ENCODE measurements around the gene IL13RA1. TPM values are rescaled to one million over a fixed set of nuclear protein-coding genes. Genes with fewer than 3 reads are reported as not detected.

The IL13RA1 gene
- total RNA-seq, 1 experiment from 2014 or later: 33.4 TPM

DNA sequence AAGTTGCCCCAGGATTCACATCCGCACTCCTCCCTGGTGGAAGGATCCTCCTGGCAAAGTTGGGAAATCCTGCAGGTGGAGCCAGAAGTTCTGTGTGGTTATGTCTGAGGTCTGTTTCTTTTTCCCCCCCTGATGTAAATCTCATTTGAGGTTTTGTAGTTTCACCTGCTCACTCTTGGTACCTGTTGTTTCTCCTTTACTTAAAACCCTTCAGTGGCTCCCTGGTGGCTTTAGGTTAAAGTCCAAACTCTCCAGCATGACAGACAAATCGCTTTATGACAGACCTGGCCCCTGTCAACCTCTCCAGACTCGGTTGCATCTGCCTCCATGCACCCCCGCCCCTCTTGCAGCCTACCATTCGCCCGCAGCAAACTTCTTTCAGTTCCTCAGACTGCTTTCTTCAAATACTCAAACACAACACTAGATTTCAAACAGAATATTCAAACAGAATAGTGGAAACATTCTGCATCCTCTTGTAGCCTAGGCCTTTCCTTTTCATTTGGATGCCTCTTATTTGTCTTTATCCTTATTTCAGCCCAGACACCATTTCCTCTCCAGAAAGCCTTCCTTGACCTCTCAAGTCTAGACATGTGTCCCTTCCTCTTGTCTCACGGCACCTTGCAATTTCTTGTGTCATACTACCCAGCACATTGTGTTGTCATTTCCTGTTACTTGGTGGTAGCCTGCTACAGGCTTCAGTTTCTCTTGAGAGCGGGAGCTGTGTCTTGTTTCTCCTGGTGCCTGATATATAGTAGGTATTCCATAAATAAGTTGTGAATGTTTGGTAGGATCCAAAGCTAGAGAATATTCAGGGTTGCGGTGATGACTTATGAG lies 24.8 kb downstream of the IL13RA1 start:
- H3K4me3 ChIP-seq (ENCODE audit: low read length): no peak overlapping the region
- no peaks in the 10 kb centered on the region for H3K4me1 ChIP-seq (ENCODE audit: insufficient read depth, low read length)
- no peak overlapping the region for H3K9ac ChIP-seq (ENCODE audit: low read length)
- no peaks in the 10 kb centered on the region for H4K20me1 ChIP-seq (ENCODE audit: low read length)
- BruUV-seq (replicated peaks): no TSS peak
- no peaks in the 10 kb centered on the region for H3K9me2 ChIP-seq (replicated peaks; ENCODE audit: low read length)
- H2AFZ ChIP-seq (ENCODE audit: low read length): no peak overlapping the region
- no peaks in the 10 kb centered on the region for H3K79me2 ChIP-seq (ENCODE audit: low read length)
- no peak for ATAC-seq
- H3K27ac ChIP-seq (ENCODE audit: low read length): no peak overlapping the region
- H3K36me3 ChIP-seq (ENCODE audit: low read depth, low read length): no peaks in the 10 kb centered on the region; the same call in 1 of the 2 replicates
- ChIA-PET CTCF (no interaction called here), POLR2A (ENCODE audit: unreplicated experiment) (no interaction called here)
- DNase-seq: no peak
- intact Hi-C loops (cut with micrococcal nuclease): no loop called here
- no peaks in the 10 kb centered on the region for H3K27me3 ChIP-seq (ENCODE audit: low read length)
- TF ChIP-seq EZH2 (IDR thresholded peaks at IDR 0.05; ENCODE audit: low read length, unreplicated experiment) (no peak), EZH2phosphoT487 (IDR thresholded peaks at IDR 0.05; ENCODE audit: borderline replicate concordance, low read length) (no peak)
- TF ChIP-seq, protein P1, sequence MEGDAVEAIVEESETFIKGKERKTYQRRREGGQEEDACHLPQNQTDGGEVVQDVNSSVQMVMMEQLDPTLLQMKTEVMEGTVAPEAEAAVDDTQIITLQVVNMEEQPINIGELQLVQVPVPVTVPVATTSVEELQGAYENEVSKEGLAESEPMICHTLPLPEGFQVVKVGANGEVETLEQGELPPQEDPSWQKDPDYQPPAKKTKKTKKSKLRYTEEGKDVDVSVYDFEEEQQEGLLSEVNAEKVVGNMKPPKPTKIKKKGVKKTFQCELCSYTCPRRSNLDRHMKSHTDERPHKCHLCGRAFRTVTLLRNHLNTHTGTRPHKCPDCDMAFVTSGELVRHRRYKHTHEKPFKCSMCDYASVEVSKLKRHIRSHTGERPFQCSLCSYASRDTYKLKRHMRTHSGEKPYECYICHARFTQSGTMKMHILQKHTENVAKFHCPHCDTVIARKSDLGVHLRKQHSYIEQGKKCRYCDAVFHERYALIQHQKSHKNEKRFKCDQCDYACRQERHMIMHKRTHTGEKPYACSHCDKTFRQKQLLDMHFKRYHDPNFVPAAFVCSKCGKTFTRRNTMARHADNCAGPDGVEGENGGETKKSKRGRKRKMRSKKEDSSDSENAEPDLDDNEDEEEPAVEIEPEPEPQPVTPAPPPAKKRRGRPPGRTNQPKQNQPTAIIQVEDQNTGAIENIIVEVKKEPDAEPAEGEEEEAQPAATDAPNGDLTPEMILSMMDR (conservative IDR thresholded peaks at IDR 0.05; ENCODE audit: low read depth, low read length): no peak
- H3K4me2 ChIP-seq (ENCODE audit: low read length): no peak overlapping the region
- H3K9me3 ChIP-seq (ENCODE audit: low read length): no peaks in the 10 kb centered on the region
- H3F3A ChIP-seq (ENCODE audit: low read length, unreplicated experiment): no peaks in the 10 kb centered on the region

DNA sequence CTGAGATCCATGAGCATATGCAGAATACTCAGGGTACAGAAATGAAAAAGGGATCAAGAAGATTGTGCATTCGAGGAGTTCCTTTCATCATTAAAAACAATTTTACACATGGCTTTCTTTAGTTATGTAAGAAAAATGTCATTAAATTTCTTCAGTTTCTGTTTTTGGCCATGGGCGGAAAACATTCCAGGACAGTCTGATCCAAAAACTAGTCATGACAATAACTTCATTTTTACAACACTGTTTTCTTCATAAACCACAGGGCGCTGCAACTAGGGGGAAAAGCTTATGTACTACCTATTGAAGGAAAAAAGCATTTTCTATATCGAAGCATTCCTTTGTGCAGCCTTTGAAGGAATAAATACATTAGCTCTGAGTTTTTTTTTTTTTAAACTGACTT lies 28.2 kb downstream of the IL13RA1 start:
- Histone ChIP-seq H3K36me3 (ENCODE audit: low read depth, low read length) (no peaks in the 10 kb centered on the region), H3K4me2 (ENCODE audit: low read length) (no peak overlapping the region), H3K4me1 (ENCODE audit: insufficient read depth, low read length) (no peaks in the 10 kb centered on the region), H4K20me1 (ENCODE audit: low read length) (no peaks in the 10 kb centered on the region), H3K4me3 (ENCODE audit: low read length) (no peak overlapping the region), H2AFZ (ENCODE audit: low read length) (no peak overlapping the region), H3K27ac (ENCODE audit: low read length) (no peak overlapping the region), H3K27me3 (ENCODE audit: low read length) (no peaks in the 10 kb centered on the region), H3K9me3 (ENCODE audit: low read length) (no peaks in the 10 kb centered on the region), H3K9me2 (replicated peaks; ENCODE audit: low read length) (no peaks in the 10 kb centered on the region), H3F3A (ENCODE audit: low read length, unreplicated experiment) (no peaks in the 10 kb centered on the region), H3K79me2 (ENCODE audit: low read length) (no peaks in the 10 kb centered on the region), H3K9ac (ENCODE audit: low read length) (no peak overlapping the region)
- ChIA-PET POLR2A (ENCODE audit: unreplicated experiment) (no interaction called here), CTCF (no interaction called here)
- BruUV-seq (replicated peaks): no TSS peak
- no peak for TF ChIP-seq EZH2 (IDR thresholded peaks at IDR 0.05; ENCODE audit: low read length, unreplicated experiment)
- TF ChIP-seq, protein P1 (conservative IDR thresholded peaks at IDR 0.05; ENCODE audit: low read depth, low read length): no peak
- no peak for TF ChIP-seq EZH2phosphoT487 (IDR thresholded peaks at IDR 0.05; ENCODE audit: borderline replicate concordance, low read length)
- no peak for DNase-seq
- ATAC-seq: no peak
- intact Hi-C loops (cut with micrococcal nuclease): no loop called here

DNA sequence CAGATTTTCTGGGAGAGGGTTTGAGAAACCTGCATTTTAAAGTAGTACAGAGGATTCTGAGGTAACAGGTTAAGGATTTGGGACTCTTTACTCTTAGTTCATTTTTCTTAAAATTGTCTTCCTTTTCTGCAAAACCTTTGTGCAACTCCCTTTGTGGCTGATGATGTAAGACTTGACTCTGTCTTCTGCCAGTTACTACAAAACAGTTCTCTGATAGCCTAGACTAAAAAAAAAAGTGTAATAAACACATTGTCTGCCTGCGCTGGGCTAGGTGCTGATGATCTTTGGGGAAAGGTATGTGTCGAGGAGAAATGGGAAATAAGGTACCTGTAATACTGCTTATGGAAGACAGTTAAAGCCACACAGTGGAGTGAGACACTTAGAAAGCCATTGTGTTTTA lies 28.7 kb downstream of the IL13RA1 start:
- H3K27ac ChIP-seq (ENCODE audit: low read length): no peak overlapping the region
- no peaks in the 10 kb centered on the region for H3K79me2 ChIP-seq (ENCODE audit: low read length)
- H4K20me1 ChIP-seq (ENCODE audit: low read length): no peaks in the 10 kb centered on the region
- ATAC-seq: no peak
- H3K27me3 ChIP-seq (ENCODE audit: low read length): no peaks in the 10 kb centered on the region
- ChIA-PET CTCF (no interaction called here), POLR2A (ENCODE audit: unreplicated experiment) (no interaction called here)
- intact Hi-C loops (cut with micrococcal nuclease): no loop called here
- no peak overlapping the region for H2AFZ ChIP-seq (ENCODE audit: low read length)
- no peaks in the 10 kb centered on the region for H3K9me3 ChIP-seq (ENCODE audit: low read length)
- H3K9ac ChIP-seq (ENCODE audit: low read length): no peak overlapping the region
- no peak overlapping the region for H3K4me3 ChIP-seq (ENCODE audit: low read length)
- H3K36me3 ChIP-seq (ENCODE audit: low read depth, low read length): no peaks in the 10 kb centered on the region
- no peaks in the 10 kb centered on the region for H3F3A ChIP-seq (ENCODE audit: low read length, unreplicated experiment)
- no peak for DNase-seq
- no peaks in the 10 kb centered on the region for H3K9me2 ChIP-seq (replicated peaks; ENCODE audit: low read length)
- H3K4me1 ChIP-seq (ENCODE audit: insufficient read depth, low read length): no peaks in the 10 kb centered on the region
- no peak overlapping the region for H3K4me2 ChIP-seq (ENCODE audit: low read length)
- no TSS peak for BruUV-seq (replicated peaks)
- TF ChIP-seq EZH2phosphoT487 (IDR thresholded peaks at IDR 0.05; ENCODE audit: borderline replicate concordance, low read length) (no peak), EZH2 (IDR thresholded peaks at IDR 0.05; ENCODE audit: low read length, unreplicated experiment) (no peak)
- TF ChIP-seq, protein P1 (conservative IDR thresholded peaks at IDR 0.05; ENCODE audit: low read depth, low read length): no peak

Measured in PC-3 (cell line).